HepG2 (cell line): ENCODE results near the gene OR7A5.
"Not testable (repeated sequence)": the region's sequence is repeated elsewhere in the genome, so short reads cannot be mapped to it uniquely, and the experiment has no call there.

Experiments used
- BHLHE40 ChIP-seq: IDR thresholded peaks from 2 replicates; pipeline ENCODE4 v1.6.1; 2011; ENCODE audit warnings: low read length, improper control_type of control experiment
- HMG20B ChIP-seq: conservative IDR thresholded peaks from 2 replicates; pipeline ENCODE4 v1.6.1; 2016; ENCODE audit warnings: missing genetic modification reagents, missing compliant biosample characterization
- MTA1 ChIP-seq: sonication (generic); formaldehyde crosslinking; IDR thresholded peaks from 2 replicates; pipeline ENCODE4 v1.4.0; 2020; ENCODE audit warnings: missing genetic modification reagents, mild to moderate bottlenecking, borderline replicate concordance
- POLR2AphosphoS5 ChIP-seq: IDR thresholded peaks from 2 replicates; pipeline ENCODE4 v1.6.1; 2012; ENCODE audit warnings: low read depth, low read length
- ZC3H4 ChIP-seq: sonication (generic); formaldehyde crosslinking; IDR thresholded peaks from 2 replicates; pipeline ENCODE4 v1.4.0; 2020; ENCODE audit warnings: missing genetic modification reagents, borderline replicate concordance
- ZNF549 ChIP-seq: sonication (generic); formaldehyde crosslinking; IDR thresholded peaks from 2 replicates; pipeline ENCODE4 v1.5.0; 2020; ENCODE audit warnings: missing genetic modification reagents
- TF ChIP-seq, protein P1 (sequence below): sonication (generic); formaldehyde crosslinking; IDR thresholded peaks from 2 replicates; pipeline ENCODE4 v1.5.0; 2020; ENCODE audit warnings: mild to moderate bottlenecking, missing genetic modification reagents, moderate library complexity
- TF ChIP-seq, protein P2 (sequence below): sonication (generic); formaldehyde crosslinking; IDR thresholded peaks from one replicate; pipeline ENCODE4 v1.5.1; 2020; ENCODE audit warnings: mild to moderate bottlenecking, missing genetic modification reagents; ENCODE audit errors: not compliant biosample characterization
- TF ChIP-seq, protein P3 (sequence below): sonication (generic); formaldehyde crosslinking; IDR thresholded peaks from 2 replicates; pipeline ENCODE4 v1.5.1; 2020; ENCODE audit warnings: mild to moderate bottlenecking, missing genetic modification reagents, borderline replicate concordance

DNA sequence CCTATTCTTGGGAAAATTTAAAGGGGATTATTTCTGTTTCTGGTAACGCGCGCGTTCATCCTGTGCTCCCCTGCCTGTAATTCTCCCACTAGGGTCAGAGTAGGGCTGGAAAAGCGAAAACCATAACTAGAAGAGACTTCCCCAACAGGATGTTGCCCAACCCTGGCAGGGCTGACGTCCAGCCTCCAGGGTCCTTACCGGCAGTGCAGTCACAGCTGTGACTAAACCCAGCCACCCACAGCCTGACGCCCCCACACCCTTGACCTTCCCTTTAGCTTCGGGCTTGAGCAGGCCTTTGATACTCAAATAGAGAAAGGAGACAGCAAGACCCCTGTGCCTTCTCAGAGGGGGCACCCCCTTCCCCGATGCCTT, 50.3 kb downstream of the OR7A5 start:
- not testable (repeated sequence) for TF ChIP-seq MTA1 (CRISPR knock-in tag); ZNF549 (CRISPR knock-in tag); BHLHE40; ZC3H4; POLR2AphosphoS5; HMG20B (CRISPR knock-in tag)
- TF ChIP-seq, protein P1, sequence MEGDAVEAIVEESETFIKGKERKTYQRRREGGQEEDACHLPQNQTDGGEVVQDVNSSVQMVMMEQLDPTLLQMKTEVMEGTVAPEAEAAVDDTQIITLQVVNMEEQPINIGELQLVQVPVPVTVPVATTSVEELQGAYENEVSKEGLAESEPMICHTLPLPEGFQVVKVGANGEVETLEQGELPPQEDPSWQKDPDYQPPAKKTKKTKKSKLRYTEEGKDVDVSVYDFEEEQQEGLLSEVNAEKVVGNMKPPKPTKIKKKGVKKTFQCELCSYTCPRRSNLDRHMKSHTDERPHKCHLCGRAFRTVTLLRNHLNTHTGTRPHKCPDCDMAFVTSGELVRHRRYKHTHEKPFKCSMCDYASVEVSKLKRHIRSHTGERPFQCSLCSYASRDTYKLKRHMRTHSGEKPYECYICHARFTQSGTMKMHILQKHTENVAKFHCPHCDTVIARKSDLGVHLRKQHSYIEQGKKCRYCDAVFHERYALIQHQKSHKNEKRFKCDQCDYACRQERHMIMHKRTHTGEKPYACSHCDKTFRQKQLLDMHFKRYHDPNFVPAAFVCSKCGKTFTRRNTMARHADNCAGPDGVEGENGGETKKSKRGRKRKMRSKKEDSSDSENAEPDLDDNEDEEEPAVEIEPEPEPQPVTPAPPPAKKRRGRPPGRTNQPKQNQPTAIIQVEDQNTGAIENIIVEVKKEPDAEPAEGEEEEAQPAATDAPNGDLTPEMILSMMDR (CRISPR knock-in tag): not testable (repeated sequence)
- TF ChIP-seq, protein P2, sequence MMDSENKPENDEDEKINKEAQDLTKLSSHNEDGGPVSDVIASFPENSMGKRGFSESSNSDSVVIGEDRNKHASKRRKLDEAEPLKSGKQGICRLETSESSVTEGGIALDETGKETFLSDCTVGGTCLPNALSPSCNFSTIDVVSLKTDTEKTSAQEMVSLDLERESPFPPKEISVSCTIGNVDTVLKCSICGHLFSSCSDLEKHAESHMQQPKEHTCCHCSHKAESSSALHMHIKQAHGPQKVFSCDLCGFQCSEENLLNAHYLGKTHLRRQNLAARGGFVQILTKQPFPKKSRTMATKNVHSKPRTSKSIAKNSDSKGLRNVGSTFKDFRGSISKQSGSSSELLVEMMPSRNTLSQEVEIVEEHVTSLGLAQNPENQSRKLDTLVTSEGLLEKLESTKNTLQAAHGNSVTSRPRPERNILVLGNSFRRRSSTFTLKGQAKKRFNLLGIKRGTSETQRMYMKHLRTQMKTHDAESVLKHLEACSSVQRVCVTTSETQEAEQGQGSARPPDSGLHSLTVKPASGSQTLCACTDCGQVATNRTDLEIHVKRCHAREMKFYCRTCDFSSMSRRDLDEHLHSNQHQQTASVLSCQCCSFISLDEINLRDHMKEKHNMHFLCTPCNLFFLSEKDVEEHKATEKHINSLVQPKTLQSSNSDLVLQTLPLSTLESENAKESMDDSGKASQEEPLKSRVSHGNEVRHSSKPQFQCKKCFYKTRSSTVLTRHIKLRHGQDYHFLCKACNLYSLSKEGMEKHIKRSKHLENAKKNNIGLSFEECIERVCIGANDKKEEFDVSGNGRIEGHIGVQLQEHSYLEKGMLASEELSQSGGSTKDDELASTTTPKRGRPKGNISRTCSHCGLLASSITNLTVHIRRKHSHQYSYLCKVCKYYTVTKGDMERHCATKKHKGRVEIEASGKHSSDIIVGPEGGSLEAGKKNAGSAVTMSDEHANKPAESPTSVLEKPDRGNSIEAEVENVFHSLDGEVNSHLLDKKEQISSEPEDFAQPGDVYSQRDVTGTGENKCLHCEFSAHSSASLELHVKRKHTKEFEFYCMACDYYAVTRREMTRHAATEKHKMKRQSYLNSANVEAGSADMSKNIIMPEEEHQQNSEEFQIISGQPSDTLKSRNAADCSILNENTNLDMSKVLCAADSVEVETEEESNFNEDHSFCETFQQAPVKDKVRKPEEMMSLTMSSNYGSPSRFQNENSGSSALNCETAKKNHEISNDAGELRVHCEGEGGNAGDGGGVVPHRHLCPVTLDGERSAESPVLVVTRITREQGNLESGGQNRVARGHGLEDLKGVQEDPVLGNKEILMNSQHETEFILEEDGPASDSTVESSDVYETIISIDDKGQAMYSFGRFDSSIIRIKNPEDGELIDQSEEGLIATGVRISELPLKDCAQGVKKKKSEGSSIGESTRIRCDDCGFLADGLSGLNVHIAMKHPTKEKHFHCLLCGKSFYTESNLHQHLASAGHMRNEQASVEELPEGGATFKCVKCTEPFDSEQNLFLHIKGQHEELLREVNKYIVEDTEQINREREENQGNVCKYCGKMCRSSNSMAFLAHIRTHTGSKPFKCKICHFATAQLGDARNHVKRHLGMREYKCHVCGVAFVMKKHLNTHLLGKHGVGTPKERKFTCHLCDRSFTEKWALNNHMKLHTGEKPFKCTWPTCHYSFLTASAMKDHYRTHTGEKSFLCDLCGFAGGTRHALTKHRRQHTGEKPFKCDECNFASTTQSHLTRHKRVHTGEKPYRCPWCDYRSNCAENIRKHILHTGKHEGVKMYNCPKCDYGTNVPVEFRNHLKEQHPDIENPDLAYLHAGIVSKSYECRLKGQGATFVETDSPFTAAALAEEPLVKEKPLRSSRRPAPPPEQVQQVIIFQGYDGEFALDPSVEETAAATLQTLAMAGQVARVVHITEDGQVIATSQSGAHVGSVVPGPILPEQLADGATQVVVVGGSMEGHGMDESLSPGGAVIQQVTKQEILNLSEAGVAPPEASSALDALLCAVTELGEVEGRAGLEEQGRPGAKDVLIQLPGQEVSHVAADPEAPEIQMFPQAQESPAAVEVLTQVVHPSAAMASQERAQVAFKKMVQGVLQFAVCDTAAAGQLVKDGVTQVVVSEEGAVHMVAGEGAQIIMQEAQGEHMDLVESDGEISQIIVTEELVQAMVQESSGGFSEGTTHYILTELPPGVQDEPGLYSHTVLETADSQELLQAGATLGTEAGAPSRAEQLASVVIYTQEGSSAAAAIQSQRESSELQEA: not testable (repeated sequence)
- TF ChIP-seq, protein P3, sequence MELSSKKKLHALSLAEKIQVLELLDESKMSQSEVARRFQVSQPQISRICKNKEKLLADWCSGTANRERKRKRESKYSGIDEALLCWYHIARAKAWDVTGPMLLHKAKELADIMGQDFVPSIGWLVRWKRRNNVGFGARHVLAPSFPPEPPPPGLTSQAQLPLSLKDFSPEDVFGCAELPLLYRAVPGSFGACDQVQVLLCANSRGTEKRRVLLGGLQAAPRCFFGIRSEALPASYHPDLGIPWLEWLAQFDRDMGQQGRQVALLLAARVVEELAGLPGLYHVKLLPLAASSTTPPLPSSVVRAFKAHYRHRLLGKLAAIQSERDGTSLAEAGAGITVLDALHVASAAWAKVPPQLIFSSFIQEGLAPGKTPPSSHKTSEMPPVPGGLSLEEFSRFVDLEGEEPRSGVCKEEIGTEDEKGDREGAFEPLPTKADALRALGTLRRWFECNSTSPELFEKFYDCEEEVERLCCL (CRISPR knock-in tag): not testable (repeated sequence)
